WTC11 (cell line): ENCODE results near the gene FGF12. TPM values are rescaled to one million over a fixed set of nuclear protein-coding genes. Genes with fewer than 3 reads are reported as not detected.

Experiments used
- ATAC-seq: fragments of 200-7000 bp; cut with Tn5 transposase; 2 replicates; pipeline ENCODE4 v1.10.0; 2021; ENCODE audit warnings: mild to moderate bottlenecking, moderate library complexity
- CTCF ChIA-PET: fragments of 300-600 bp; sonication (Branson Sonifier 250); formaldehyde crosslinking; loops from one replicate; lab custom pipeline; 2021; ENCODE audit warnings: antibody characterized with exemption; lab: Charles Lee
- POLR2A ChIA-PET: fragments of 350-600 bp; sonication (Branson Sonifier 250); formaldehyde crosslinking; loops from one replicate; lab custom pipeline; 2021; ENCODE audit warnings: antibody characterized with exemption; lab: Charles Lee
- DNase-seq: peaks from one replicate; pipeline ENCODE4 v3.0.0; 2021; ENCODE audit warnings: low spot score
- H3K27ac Mint-ChIP-seq: 2 replicates; pipeline ENCODE4 v1.8.0; 2021; ENCODE audit warnings: mixed read lengths
- H3K27me3 Mint-ChIP-seq: 2 replicates; pipeline ENCODE4 v1.8.0; 2021; ENCODE audit warnings: low read depth, mild to moderate bottlenecking, moderate library complexity, mixed read lengths
- H3K36me3 Mint-ChIP-seq: 2 replicates; pipeline ENCODE4 v1.8.0; 2021; ENCODE audit warnings: mixed read lengths
- H3K4me1 Mint-ChIP-seq: 2 replicates; pipeline ENCODE4 v1.8.0; 2022; ENCODE audit warnings: mixed read lengths
- H3K4me3 Mint-ChIP-seq: 2 replicates; pipeline ENCODE4 v1.8.0; 2021; ENCODE audit warnings: mild to moderate bottlenecking, moderate library complexity, mixed read lengths
- H3K9me3 Mint-ChIP-seq: 2 replicates; pipeline ENCODE4 v1.8.0; 2021; ENCODE audit warnings: mixed read lengths
- ETV6 ChIP-seq: sonication (generic); formaldehyde crosslinking; IDR thresholded peaks from 2 replicates; pipeline ENCODE4 v1.8.1; 2022; ENCODE audit warnings: mild to moderate bottlenecking, missing genetic modification reagents
- NR1H2 ChIP-seq: sonication (generic); formaldehyde crosslinking; IDR thresholded peaks from 2 replicates; pipeline ENCODE4 v1.9.0; 2021; ENCODE audit warnings: mild to moderate bottlenecking, moderate library complexity, missing genetic modification reagents
- NR3C1 ChIP-seq: sonication (generic); formaldehyde crosslinking; conservative IDR thresholded peaks from 2 replicates; pipeline ENCODE4 v1.8.1; 2023; ENCODE audit warnings: low read depth, mild to moderate bottlenecking, missing genetic modification reagents
- ZNF423 ChIP-seq: fragments of 250-450 bp; sonication (Bioruptor Pico); IDR thresholded peaks from 2 replicates; pipeline ENCODE4 v2.1.2; 2022; ENCODE audit warnings: mild to moderate bottlenecking, moderate library complexity
- total RNA-seq: library from RNA; stranded (reverse); gene quantifications from 3 replicates; pipeline ENCODE4 v1.2.3, GENCODE V29; 2021
- TF ChIP-seq, protein P1 (sequence below): sonication (generic); formaldehyde crosslinking; IDR thresholded peaks from 2 replicates; pipeline ENCODE4 v1.8.1; 2023; ENCODE audit warnings: mild to moderate bottlenecking, missing genetic modification reagents, moderate library complexity
- TF ChIP-seq, protein P2 (sequence below): sonication (generic); formaldehyde crosslinking; IDR thresholded peaks from 2 replicates; pipeline ENCODE4 v1.8.0; 2022; ENCODE audit warnings: mild to moderate bottlenecking, missing genetic modification reagents
- TF ChIP-seq, protein P3 (sequence below): sonication (generic); formaldehyde crosslinking; IDR thresholded peaks from 2 replicates; pipeline ENCODE4 v1.8.0; 2022; ENCODE audit warnings: mild to moderate bottlenecking, missing genetic modification reagents

Gene FGF12
- total RNA-seq, 1 experiment from 2014 or later = 13.5 TPM

DNA sequence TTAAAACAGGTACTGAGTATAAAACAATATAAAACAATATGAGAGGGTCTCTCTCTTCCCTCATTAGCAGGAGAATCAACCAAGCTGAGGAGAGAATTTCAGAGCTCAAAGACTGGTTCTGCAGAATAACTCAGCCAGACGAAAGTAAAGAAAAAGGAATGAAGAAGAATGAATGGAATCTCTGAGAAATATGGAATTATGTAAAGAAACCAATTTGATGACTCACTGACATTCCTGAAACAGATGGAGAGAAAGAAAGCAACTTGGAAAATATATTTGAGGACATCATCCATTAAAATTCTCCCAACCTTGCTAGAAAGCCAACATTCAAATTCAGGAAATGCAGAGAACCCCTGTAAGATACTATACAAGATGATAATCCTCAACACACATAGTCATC is 635.5 kb downstream of the FGF12 start (continued):
- no peak for TF ChIP-seq NR1H2 (CRISPR knock-in tag)
- TF ChIP-seq, protein P1, sequence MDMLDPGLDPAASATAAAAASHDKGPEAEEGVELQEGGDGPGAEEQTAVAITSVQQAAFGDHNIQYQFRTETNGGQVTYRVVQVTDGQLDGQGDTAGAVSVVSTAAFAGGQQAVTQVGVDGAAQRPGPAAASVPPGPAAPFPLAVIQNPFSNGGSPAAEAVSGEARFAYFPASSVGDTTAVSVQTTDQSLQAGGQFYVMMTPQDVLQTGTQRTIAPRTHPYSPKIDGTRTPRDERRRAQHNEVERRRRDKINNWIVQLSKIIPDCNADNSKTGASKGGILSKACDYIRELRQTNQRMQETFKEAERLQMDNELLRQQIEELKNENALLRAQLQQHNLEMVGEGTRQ (CRISPR knock-in tag) = no peak
- no peak for TF ChIP-seq NR3C1 (CRISPR knock-in tag)
- no peak for TF ChIP-seq ETV6

DNA sequence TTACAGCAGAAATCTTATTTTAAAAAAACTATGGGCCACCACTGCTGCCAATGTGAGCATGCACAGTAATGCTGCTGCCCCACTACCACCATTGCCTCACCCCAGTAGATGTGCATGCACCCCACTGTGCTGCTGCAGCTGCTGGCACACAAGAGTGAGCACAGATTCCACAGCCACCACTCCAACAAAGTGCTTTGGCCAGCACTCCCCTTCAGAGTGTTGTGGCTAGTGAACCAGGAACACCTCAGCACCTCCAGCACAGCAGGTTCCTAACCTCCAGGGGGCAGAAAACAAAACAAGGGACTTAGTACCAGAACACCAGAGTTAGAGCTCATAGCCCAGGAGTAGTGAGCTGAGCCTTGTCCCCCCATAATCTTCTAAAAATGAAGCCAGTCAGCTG is 636.8 kb downstream of the FGF12 start:
- CTCF ChIA-PET = interaction anchor here (1.2 to 2.0 kb wide), 2 partner anchors 11 to 353 kb away, joined by 3 to 7 read pairs; no protein-coding TSS in a partner anchor
- Mint-ChIP-seq H3K9me3 (peaks cover 14% of the 10 kb centered on the region; the same call in 1 of the 2 replicates), H3K27me3 (no peaks in the 10 kb centered on the region), H3K36me3 (no peaks in the 10 kb centered on the region), H3K27ac (no peak overlapping the region), H3K4me1 (peaks cover 16% of the 10 kb centered on the region)
- TF ChIP-seq ZNF423 = peak; percentile 60
- TF ChIP-seq, protein P2, sequence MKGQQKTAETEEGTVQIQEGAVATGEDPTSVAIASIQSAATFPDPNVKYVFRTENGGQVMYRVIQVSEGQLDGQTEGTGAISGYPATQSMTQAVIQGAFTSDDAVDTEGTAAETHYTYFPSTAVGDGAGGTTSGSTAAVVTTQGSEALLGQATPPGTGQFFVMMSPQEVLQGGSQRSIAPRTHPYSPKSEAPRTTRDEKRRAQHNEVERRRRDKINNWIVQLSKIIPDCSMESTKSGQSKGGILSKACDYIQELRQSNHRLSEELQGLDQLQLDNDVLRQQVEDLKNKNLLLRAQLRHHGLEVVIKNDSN (CRISPR knock-in tag) = no peak
- TF ChIP-seq, protein P3, sequence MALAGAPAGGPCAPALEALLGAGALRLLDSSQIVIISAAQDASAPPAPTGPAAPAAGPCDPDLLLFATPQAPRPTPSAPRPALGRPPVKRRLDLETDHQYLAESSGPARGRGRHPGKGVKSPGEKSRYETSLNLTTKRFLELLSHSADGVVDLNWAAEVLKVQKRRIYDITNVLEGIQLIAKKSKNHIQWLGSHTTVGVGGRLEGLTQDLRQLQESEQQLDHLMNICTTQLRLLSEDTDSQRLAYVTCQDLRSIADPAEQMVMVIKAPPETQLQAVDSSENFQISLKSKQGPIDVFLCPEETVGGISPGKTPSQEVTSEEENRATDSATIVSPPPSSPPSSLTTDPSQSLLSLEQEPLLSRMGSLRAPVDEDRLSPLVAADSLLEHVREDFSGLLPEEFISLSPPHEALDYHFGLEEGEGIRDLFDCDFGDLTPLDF = no peak
- TF ChIP-seq, all 79 proteins: peak for 1
- H3K4me3 Mint-ChIP-seq = no peak overlapping the region
- peak; percentile 36 for DNase-seq
- POLR2A ChIA-PET = no interaction called here
- ATAC-seq = peak; percentile 84

Other genes with a start within 250 kb of the FGF12 start
- 14.0 to 19.7 TPM (median 15.5 TPM) in 3 replicates for gene MB21D2, start 190.3 kb upstream of the FGF12 start, total RNA-seq